Measurements from ENCODE around the gene PALLD. TPM values are rescaled to one million over a fixed set of nuclear protein-coding genes. Genes with fewer than 3 reads are reported as not detected.

The PALLD gene
- total and polyA plus RNA-seq, 2 of the 8 experiments (the other 6 are each of a cell fraction or from before 2014, with no cell fraction given) = 10.5 to 25.0 TPM

GRCh38 chr4:168691631-168692369, 194.9 kb downstream of the PALLD start:
- Histone ChIP-seq H3K79me2 (ENCODE audit: control insufficient read depth in 1 of 2, insufficient read depth in 2 of 2, low read length in 2 of 2) (no peaks in the 10 kb centered on the region), H3K79me1 (ENCODE audit: low read depth, low read length) (no peaks in the 10 kb centered on the region), H3K56ac (replicated peaks; ENCODE audit: insufficient read length, low read depth, low read length) (no peak overlapping the region), H3K9me3 (ENCODE audit: insufficient read depth in 2 of 2, low read depth in 1 of 2, low read length in 1 of 2) (no peaks in the 10 kb centered on the region), H3K18ac (ENCODE audit: extremely low read depth, low read length) (no peak overlapping the region), H4K5ac (ENCODE audit: insufficient read length, low read depth, low read length) (no peak overlapping the region), H3K4me2 (ENCODE audit: insufficient read depth in 1 of 2, low read depth in 2 of 2, low read length in 2 of 2) (no peak overlapping the region), H3K23ac (ENCODE audit: insufficient read length) (no peak overlapping the region), H3K27ac (ENCODE audit: low read depth, low read length) (no peak overlapping the region), H3K4me3 (ENCODE audit: extremely low read depth in 1 of 4, insufficient read depth in 2 of 4, low read depth in 3 of 4, low read length in 4 of 4) (no peak overlapping the region), H2AFZ (ENCODE audit: low read length) (no peak overlapping the region), H4K8ac (ENCODE audit: extremely low read depth, insufficient read depth, low read length) (no peak overlapping the region), H3K9ac (replicated peaks in 1 of 4; ENCODE audit: extremely low read depth in 1 of 4, low read depth in 3 of 4, low read length in 3 of 4) (no peak overlapping the region), H2AK5ac (ENCODE audit: low read depth, low read length) (no peak overlapping the region), H4K91ac (replicated peaks; ENCODE audit: insufficient read length, low read length) (no peak overlapping the region), H2BK12ac (ENCODE audit: low read depth, low read length) (no peak overlapping the region), H3K4me1 (replicated peaks in 1 of 4; ENCODE audit: control insufficient read depth in 3 of 4, insufficient read depth in 4 of 4, low read length in 3 of 4) (peaks cover 0 to 2% (median 0%) of the 10 kb centered on the region in 4 experiments; a peak in 1 of 7 replicates), H2BK20ac (ENCODE audit: low read length) (no peak overlapping the region), H2BK15ac (ENCODE audit: low read length) (no peak overlapping the region), H3K36me3 (ENCODE audit: control insufficient read depth in 2 of 4, insufficient read depth in 4 of 4, low read length in 3 of 4) (no peaks in the 10 kb centered on the region), H4K20me1 (replicated peaks in 1 of 2; ENCODE audit: control insufficient read depth in 1 of 2, insufficient read depth in 2 of 2, low read length in 2 of 2) (no peaks in the 10 kb centered on the region), H3K4ac (replicated peaks; ENCODE audit: insufficient read length, low read depth, low read length) (no peak overlapping the region), H2BK120ac (replicated peaks; ENCODE audit: low read depth, low read length) (no peak overlapping the region), H3K27me3 (replicated peaks in 1 of 4; ENCODE audit: control insufficient read depth in 3 of 4, extremely low read depth in 1 of 4, insufficient read depth in 3 of 4, low read length in 3 of 4) (peaks cover 0 to 1% (median 0%) of the 10 kb centered on the region in 4 experiments; a peak in 1 of 7 replicates), H3K23me2 (ENCODE audit: low read depth, low read length) (no peaks in the 10 kb centered on the region), H3K14ac (ENCODE audit: insufficient read length) (no peak overlapping the region), H2BK5ac (ENCODE audit: low read depth, low read length) (no peak overlapping the region)
- DNase-seq (ENCODE audit: low read depth in 1 of 2, low spot score in 2 of 2) (no peak), FAIRE-seq (no peak)
- ChIA-PET POLR2A (ENCODE audit: partially characterized antibody) (interaction anchor here (0.9 kb wide), 1 partner anchor 105 kb away, joined by 4 read pairs; no protein-coding TSS in a partner anchor), CTCF (ENCODE audit: partially characterized antibody) (interaction anchor here (2.1 kb wide), 1 partner anchor 17 kb away, joined by 8 read pairs; no protein-coding TSS in a partner anchor)
- WGBS, 2 experiments (ENCODE audit: extremely low coverage in 1 of 2, insufficient coverage in 1 of 2, insufficient read length in 1 of 2, insufficient replicate concordance in 2 of 2, low coverage in 1 of 2, low lambda C conversion rate in 2 of 2, missing lambda C conversion rate in 1 of 2) = 89% methylated on average over 6 of the region's 6 CpGs; no CpG with 5 or more reads in 1 of the 2 experiments
- no peak for TF ChIP-seq CTBP2 (IDR thresholded peaks at IDR 0.05; ENCODE audit: borderline replicate concordance, insufficient read depth, insufficient read length, low read length)
- no peak for TF ChIP-seq FOSL1 (IDR thresholded peaks at IDR 0.05; ENCODE audit: insufficient read depth, low read depth, low read length)
- TF ChIP-seq RXRA (IDR thresholded peaks at IDR 0.05; ENCODE audit: insufficient read depth, low read depth, low read length) = no peak
- no peak for TF ChIP-seq BACH1 (IDR thresholded peaks at IDR 0.05; ENCODE audit: low read length)
- no peak for TF ChIP-seq TBP (IDR thresholded peaks at IDR 0.05; ENCODE audit: low read depth, low read length)
- TF ChIP-seq BCL11A (IDR thresholded peaks at IDR 0.05; ENCODE audit: low read depth in 2 of 2, low read length in 2 of 2) = no peak
- no peak for TF ChIP-seq PHF8 (conservative IDR thresholded peaks at IDR 0.05; ENCODE audit: low read depth, low read length)
- TF ChIP-seq RBBP5 (IDR thresholded peaks at IDR 0.05; ENCODE audit: borderline replicate concordance, low read depth, low read length) = no peak
- TF ChIP-seq POU5F1 (IDR thresholded peaks at IDR 0.05; ENCODE audit: low read depth, low read length) = no peak
- TF ChIP-seq NANOG (IDR thresholded peaks at IDR 0.05; ENCODE audit: insufficient read depth, low read depth, low read length, poor library complexity, severe bottlenecking) = no peak
- TF ChIP-seq SP4 (IDR thresholded peaks at IDR 0.05; ENCODE audit: low read length) = no peak
- no peak for TF ChIP-seq CHD2 (IDR thresholded peaks at IDR 0.05; ENCODE audit: low read length)
- no peak for TF ChIP-seq KDM5A (IDR thresholded peaks at IDR 0.05; ENCODE audit: low read length)

All from H1 (cell line).